Measurements from ENCODE around the gene UBE2E2. TPM values are rescaled to one million over a fixed set of nuclear protein-coding genes. Genes with fewer than 3 reads are reported as not detected.
"Not testable (repeated sequence)": the region's sequence is repeated elsewhere in the genome, so short reads cannot be mapped to it uniquely, and the experiment has no call there.

Gene UBE2E2
- total RNA-seq, 3 donors from 2014 or later (not counting 1 experiment from before 2014, with no cell fraction given) = 4.8 to 6.1 (median 5.3) TPM

DNA sequence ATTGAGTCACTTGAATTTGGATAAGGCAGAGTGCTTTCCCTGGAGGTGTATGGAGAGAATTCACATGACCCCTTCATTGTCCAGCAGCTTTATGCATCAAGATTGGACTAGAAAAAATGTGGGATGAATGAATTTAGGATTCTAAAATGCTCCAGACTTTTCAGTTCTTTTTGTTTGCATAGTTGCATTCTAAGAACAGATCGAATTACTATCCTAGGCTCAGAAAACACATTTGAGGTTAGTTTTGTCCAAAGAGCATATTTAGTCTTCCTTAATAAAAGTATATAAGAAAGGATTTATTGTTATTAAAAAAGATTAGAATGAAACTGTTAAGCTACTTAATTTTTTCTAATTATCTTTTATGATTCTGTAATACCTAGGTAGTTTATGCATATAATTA lies 127.4 kb downstream of the UBE2E2 start:
- H3K4me1 Mint-ChIP-seq = peaks cover 2 to 3% of the 10 kb centered on the region in 2 donors
- intact Hi-C loops (cut with micrococcal nuclease) = no loop called here
- H3K36me3 Mint-ChIP-seq = no peaks in the 10 kb centered on the region
- H3K9me3 Mint-ChIP-seq = no peaks in the 10 kb centered on the region
- Histone ChIP-seq H3K27ac (ENCODE audit: low read length) (no peak overlapping the region), H3K27me3 (ENCODE audit: control insufficient read depth, insufficient read depth, low read length) (no peaks in the 10 kb centered on the region), H3K9me3 (ENCODE audit: control insufficient read depth, insufficient read depth, low read length) (no peaks in the 10 kb centered on the region), H3K4me1 (ENCODE audit: control insufficient read depth, insufficient read depth, low read length) (no peaks in the 10 kb centered on the region), H3K36me3 (ENCODE audit: control insufficient read depth, insufficient read depth, low read length) (no peaks in the 10 kb centered on the region), H3K4me3 (ENCODE audit: low read length) (no peak overlapping the region)
- no peak for TF ChIP-seq CTCF (IDR thresholded peaks at IDR 0.05)
- WGBS (ENCODE audit: insufficient coverage) = no CpG with 5 or more reads among the region's 1 CpG
- peaks cover 2 to 8% of the 10 kb centered on the region in 2 donors for H3K27me3 Mint-ChIP-seq (ENCODE audit: low read depth in 2 of 2)
- no peak overlapping the region for H3K4me3 Mint-ChIP-seq
- H3K27ac Mint-ChIP-seq = no peak overlapping the region
- no peak for ATAC-seq
- no peak for DNase-seq

GRCh38 chr3:23331141-23331935 lies 128.2 kb downstream of the UBE2E2 start:
- Mint-ChIP-seq H3K9me3 (no peaks in the 10 kb centered on the region), H3K27me3 (ENCODE audit: low read depth in 2 of 2) (peaks cover 2 to 8% of the 10 kb centered on the region in 2 donors), H3K4me1 (no peaks in the 10 kb centered on the region), H3K4me3 (no peak overlapping the region), H3K36me3 (no peaks in the 10 kb centered on the region), H3K27ac (no peak overlapping the region)
- Histone ChIP-seq H3K27me3 (ENCODE audit: control insufficient read depth, insufficient read depth, low read length) (no peaks in the 10 kb centered on the region), H3K36me3 (ENCODE audit: control insufficient read depth, insufficient read depth, low read length) (no peaks in the 10 kb centered on the region), H3K9me3 (ENCODE audit: control insufficient read depth, insufficient read depth, low read length) (no peaks in the 10 kb centered on the region), H3K4me1 (ENCODE audit: control insufficient read depth, insufficient read depth, low read length) (no peaks in the 10 kb centered on the region), H3K27ac (ENCODE audit: low read length) (no peak overlapping the region), H3K4me3 (ENCODE audit: low read length) (no peak overlapping the region)
- ATAC-seq (no peak), DNase-seq (no peak)
- 81% methylated on average over 1 of the region's 1 CpG for WGBS (ENCODE audit: insufficient coverage)
- no peak for TF ChIP-seq CTCF (IDR thresholded peaks at IDR 0.05)
- intact Hi-C loops (cut with micrococcal nuclease) = no loop called here

- intact Hi-C loops (cut with micrococcal nuclease) = no loop called here
Observed at GRCh38 chr3:23333633-23334032, 130.5 kb downstream of the UBE2E2 start.

DNA sequence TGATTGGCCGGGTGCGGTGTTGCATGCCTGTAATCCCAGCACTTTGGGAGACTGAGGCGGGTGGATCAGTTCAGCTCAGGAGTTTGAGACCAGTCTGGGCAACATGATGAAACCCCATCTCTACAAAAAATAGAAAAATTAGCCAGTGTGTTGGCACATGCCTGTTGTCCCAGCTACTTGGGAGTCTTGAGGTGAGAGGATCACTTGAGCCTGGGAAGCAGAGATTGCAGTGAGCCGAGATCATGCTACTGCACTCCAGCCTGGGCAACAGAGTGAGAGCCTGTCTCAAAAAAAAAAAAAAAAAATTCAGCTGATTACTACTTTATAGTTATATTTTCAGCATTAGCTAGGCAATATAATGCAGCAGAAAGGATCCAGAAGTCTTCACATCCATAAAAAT lies 133.7 kb downstream of the UBE2E2 start:
- H3K27me3 ChIP-seq (ENCODE audit: control insufficient read depth, insufficient read depth, low read length); DNase-seq; intact Hi-C loops (cut with micrococcal nuclease); H3K36me3 Mint-ChIP-seq; H3K36me3 ChIP-seq (ENCODE audit: control insufficient read depth, insufficient read depth, low read length); H3K27ac Mint-ChIP-seq; H3K4me1 Mint-ChIP-seq; H3K4me3 Mint-ChIP-seq; H3K27me3 Mint-ChIP-seq (ENCODE audit: low read depth in 2 of 2); H3K9me3 ChIP-seq (ENCODE audit: control insufficient read depth, insufficient read depth, low read length); H3K4me3 ChIP-seq (ENCODE audit: low read length); ATAC-seq; H3K27ac ChIP-seq (ENCODE audit: low read length); H3K9me3 Mint-ChIP-seq; H3K4me1 ChIP-seq (ENCODE audit: control insufficient read depth, insufficient read depth, low read length): not testable (repeated sequence)
- 97% methylated on average over 4 of the region's 4 CpGs for WGBS (ENCODE audit: insufficient coverage)

More at GRCh38 chr3:23333633-23334032, 130.5 kb downstream of the UBE2E2 start:
- no peaks in the 10 kb centered on the region for H3K36me3 ChIP-seq (ENCODE audit: control insufficient read depth, insufficient read depth, low read length)
- Mint-ChIP-seq H3K36me3 (no peaks in the 10 kb centered on the region), H3K9me3 (no peaks in the 10 kb centered on the region), H3K27ac (no peak overlapping the region), H3K4me1 (no peaks in the 10 kb centered on the region), H3K4me3 (no peak overlapping the region), H3K27me3 (ENCODE audit: low read depth in 2 of 2) (peaks cover 2 to 8% of the 10 kb centered on the region in 2 donors)
- TF ChIP-seq CTCF (IDR thresholded peaks at IDR 0.05) = no peak
- no peak for ATAC-seq
- DNase-seq = no peak
- H3K4me3 ChIP-seq (ENCODE audit: low read length) = no peak overlapping the region
- no peaks in the 10 kb centered on the region for H3K9me3 ChIP-seq (ENCODE audit: control insufficient read depth, insufficient read depth, low read length)
- 87% methylated on average over 2 of the region's 2 CpGs for whole genome bisulfite sequencing (ENCODE audit: insufficient coverage)
- H3K4me1 ChIP-seq (ENCODE audit: control insufficient read depth, insufficient read depth, low read length) = no peaks in the 10 kb centered on the region
- no peaks in the 10 kb centered on the region for H3K27me3 ChIP-seq (ENCODE audit: control insufficient read depth, insufficient read depth, low read length)
- no peak overlapping the region for H3K27ac ChIP-seq (ENCODE audit: low read length)

Measured in natural killer cell (primary cell).